Ovary (tissue), 9 donors: ENCODE measurements around the gene IL17A. TPM values are rescaled to one million over a fixed set of nuclear protein-coding genes. Genes with fewer than 3 reads are reported as not detected.

Source experiments
- DNase-seq, 5 donors: peaks; one replicate each; pipeline ENCODE4 v3.0.0-alpha.2; 2019 to 2020
- H3K27ac ChIP-seq, 2 donors: fragments of 200-600 bp; one replicate each; pipeline versions ENCODE4 v1.5.1 to v1.8.0; 2019 to 2022
- H3K27me3 ChIP-seq: fragments of 200-600 bp; one replicate; pipeline ENCODE4 v1.8.0; 2022
- H3K36me3 ChIP-seq: fragments of 200-600 bp; sonication (generic); one replicate; pipeline ENCODE4 v1.5.1; 2019
- H3K4me1 ChIP-seq: one replicate; pipeline ENCODE4 v1.8.1; 2013; ENCODE audit warnings: mild to moderate bottlenecking, moderate library complexity; ENCODE audit not compliant: insufficient read depth
- H3K4me3 ChIP-seq: fragments of 200-600 bp; sonication (generic); one replicate; pipeline ENCODE4 v1.5.1; 2017
- H3K9me3 ChIP-seq, 2 donors: fragments of 200-600 bp in 1 of 2; sonication (generic) in 1 of 2; one replicate each; pipeline versions ENCODE4 v1.5.1 to v1.8.1; 2013 to 2019; ENCODE audit warnings: mild to moderate bottlenecking in 1 of 2, moderate library complexity in 1 of 2
- CTCF ChIP-seq, 3 donors: fragments of 450-650 bp in 2 of 3; fragments of 200-600 bp in 1 of 3; IDR thresholded peaks; one replicate each; pipeline versions ENCODE4 v1.5.1 to v1.8.0; 2016 to 2022; ENCODE audit warnings: antibody characterized with exemption in 3 of 3, mild to moderate bottlenecking in 1 of 3
- EP300 ChIP-seq: sonication (generic); formaldehyde crosslinking; IDR thresholded peaks from one replicate; pipeline ENCODE4 v1.6.1; 2017; ENCODE audit warnings: antibody characterized with exemption
- POLR2A ChIP-seq: fragments of 450-650 bp; IDR thresholded peaks from one replicate; pipeline ENCODE4 v1.6.1; 2017; ENCODE audit warnings: antibody characterized with exemption, mild to moderate bottlenecking, moderate library complexity
- WGBS, 3 donors: extraction: QIAGEN DNeasy Blood & Tissue Kit in 1 of 3; methylation state at CpG; one replicate each; pipeline versions ENCODE4 v1.1.5 to v1.1.7; 2013 to 2017; 5-methylcytosine and 5-hydroxymethylcytosine counted together
- intact Hi-C, 4 donors: fragments of 100-400 bp; cut with DNase I; formaldehyde crosslinking; loops; one replicate each; pipeline versions ENCODE4 v1.11.0 to v1.15.1; 2022 to 2023
- microRNA counts: library from miRNA; unstranded; fragments of <30 nt; microRNA quantifications from one replicate; lab custom pipeline; 2016
- microRNA-seq, 3 donors: library from miRNA; unstranded; fragments of <30 nt; microRNA quantifications; one replicate each; pipeline versions ENCODE4 to v1.2.0, GENCODE V29; 2019 to 2020
- polyA plus RNA-seq, 2 donors: library from polyadenylated mRNA; stranded (reverse); fragments of 200-250 nt in 1 of 2; fragments of 350-450 nt in 1 of 2; fragmentation: Illumina TruSeq in 1 of 2; extraction: RNeasy Lipid Tissue Mini Kit (QIAGEN cat#74804) in 1 of 2; gene quantifications; one replicate each; pipeline ENCODE4 v1.2.3, GENCODE V29; 2013 to 2014
- small RNA-seq: library from RNA; depleted of rRNA; stranded (forward); fragments of <200 nt; gene quantifications from one replicate; pipeline ENCODE3, GENCODE V24; 2016
- total RNA-seq, 7 donors: library from RNA; depleted of rRNA in 2 of 7; stranded (reverse); fragments of >200 nt in 2 of 7; fragmentation: NEBNext Ultra II Directional in 3 of 7; extraction: Animal tissue kit (Norgen Biotek cat#: 25700) in 3 of 7; gene quantifications; one replicate each; pipeline versions ENCODE4 v1.1.0 to v1.2.4, GENCODE V29; 2016 to 2023
- donor health status: DM: no; HTN: no; CAD: no; lungs with moderate emphysema.
- donor health status: DM: no; HTN: no; CAD: no.
- donor health status: Bipolar disorder and iron deficiency.
- donor health status: DM: yes; HTN: yes; CAD: no.
- donor health status: DM: no; HTN: no; CAD: no.
- donor health status: DM: yes; HTN: yes; CAD: no.

Gene IL17A
- total and polyA plus RNA-seq, 9 donors: not detected

GRCh38 chr6:52233975-52234823, 48.0 kb downstream of the IL17A start:
- Histone ChIP-seq H3K9me3 (no peaks in the 10 kb centered on the region), H3K27ac (no peak overlapping the region), H3K36me3 (no peaks in the 10 kb centered on the region), H3K27me3 (no peaks in the 10 kb centered on the region), H3K4me3 (no peak overlapping the region), H3K4me1 (no peaks in the 10 kb centered on the region)
- intact Hi-C loops: no loop called here
- 23 to 27% (median 23%) methylated on average over 15 of the region's 15 CpGs for WGBS, 3 donors
- TF ChIP-seq CTCF (IDR thresholded peaks at IDR 0.05) (no peak), EP300 (no peak), POLR2A (no peak)
- DNase-seq: no peak

MicroRNAs encoded within 50 kb of the gene (microRNA counts, 767-probe panel; counts per million panel counts)
- microRNA hsa-miR-133b (lab: Ali Mortazavi, UCI) (530 counts per million, percentile 78 among the panel's probes with 10 or more counts), microRNA hsa-miR-206 (lab: Ali Mortazavi, UCI) (530 counts per million, percentile 78 among the panel's probes with 10 or more counts)

Small RNA genes lying within 50 kb of the gene (microRNA-seq; reads per million reads assigned to microRNA genes)
- gene MIR133B: 0 reads per million in 3 donors
- gene MIR206: 0 to 0.79 (median 0.36) reads per million in 3 donors

Small RNA genes lying within 50 kb of the gene (small RNA-seq; reads per million reads assigned to genes)
- gene MIR133B: not detected
- gene MIR206: not detected

Other genes with a start within 250 kb of the IL17A start
- under 1 TPM in 5 of 7 donors, not detected in 2; 0.02 to 0.12 (median 0.05) TPM for gene PKHD1, start 98.8 kb upstream of the IL17A start, total RNA-seq
- gene PKHD1, start 98.8 kb upstream of the IL17A start, polyA plus RNA-seq: under 1 TPM in 1 of 2 donors, not detected in 1; 0.01 TPM
- gene IL17F, start 58.1 kb downstream of the IL17A start, total RNA-seq: not detected
- gene IL17F, start 58.1 kb downstream of the IL17A start, polyA plus RNA-seq: not detected
- 10 to 100 TPM; 25.5 to 41.8 (median 37.1) TPM for gene MCM3, start 98.4 kb downstream of the IL17A start, total RNA-seq
- gene MCM3, start 98.4 kb downstream of the IL17A start, polyA plus RNA-seq: 10 to 100 TPM; 34.3 to 43.8 TPM
- 10 to 100 TPM; 13.2 to 33.6 (median 24.0) TPM for gene PAQR8, start 175.8 kb downstream of the IL17A start, total RNA-seq
- gene PAQR8, start 175.8 kb downstream of the IL17A start, polyA plus RNA-seq: 10 to 100 TPM; 15.2 to 24.1 TPM
- gene EFHC1, start 234.0 kb downstream of the IL17A start, total RNA-seq: 10 to 100 TPM; 17.6 to 59.5 (median 23.5) TPM
- 10 to 100 TPM; 12.1 to 27.1 TPM for gene EFHC1, start 234.0 kb downstream of the IL17A start, polyA plus RNA-seq